T-helper 2 cell treated with Interferon-gamma antibody and Interleukin-4, amounts not matched to agents 100 ng/mL and 5 ng/mL, for 36 hours (primary cell): ENCODE results near the gene LAMTOR2. TPM values are rescaled to one million over a fixed set of nuclear protein-coding genes. Genes with fewer than 3 reads are reported as not detected.
"Not testable (repeated sequence)": the region's sequence is repeated elsewhere in the genome, so short reads cannot be mapped to it uniquely, and the experiment has no call there.

Experiments used
- intact Hi-C: fragments of 100-400 bp; cut with micrococcal nuclease; formaldehyde crosslinking; loops from one replicate; pipeline ENCODE4 v1.15.1; 2023
- total RNA-seq: library from RNA; stranded (reverse); gene quantifications from 2 replicates; pipeline ENCODE4 v1.2.3, GENCODE V29; 2022

The LAMTOR2 gene
- total RNA-seq: 69.4 and 71.6 TPM in 2 replicates

GRCh38 chr1:156054500-156055280, at the start of gene LAMTOR2:
TSS of gene LAMTOR2 (plus strand) at chr1:156054782. CDS start at chr1:156054890, 108 bp downstream.
- intact Hi-C loops: loop anchor here (1.0 to 10.0 kb wide), 7 partner anchors 33 to 690 kb away; partner anchors contain the start of genes ARHGEF2, CCT3, GON4L and KHDC4

- intact Hi-C loops: no loop called here
Observed at GRCh38 chr1:156004843-156005584, 49.6 kb upstream of the LAMTOR2 start.

DNA sequence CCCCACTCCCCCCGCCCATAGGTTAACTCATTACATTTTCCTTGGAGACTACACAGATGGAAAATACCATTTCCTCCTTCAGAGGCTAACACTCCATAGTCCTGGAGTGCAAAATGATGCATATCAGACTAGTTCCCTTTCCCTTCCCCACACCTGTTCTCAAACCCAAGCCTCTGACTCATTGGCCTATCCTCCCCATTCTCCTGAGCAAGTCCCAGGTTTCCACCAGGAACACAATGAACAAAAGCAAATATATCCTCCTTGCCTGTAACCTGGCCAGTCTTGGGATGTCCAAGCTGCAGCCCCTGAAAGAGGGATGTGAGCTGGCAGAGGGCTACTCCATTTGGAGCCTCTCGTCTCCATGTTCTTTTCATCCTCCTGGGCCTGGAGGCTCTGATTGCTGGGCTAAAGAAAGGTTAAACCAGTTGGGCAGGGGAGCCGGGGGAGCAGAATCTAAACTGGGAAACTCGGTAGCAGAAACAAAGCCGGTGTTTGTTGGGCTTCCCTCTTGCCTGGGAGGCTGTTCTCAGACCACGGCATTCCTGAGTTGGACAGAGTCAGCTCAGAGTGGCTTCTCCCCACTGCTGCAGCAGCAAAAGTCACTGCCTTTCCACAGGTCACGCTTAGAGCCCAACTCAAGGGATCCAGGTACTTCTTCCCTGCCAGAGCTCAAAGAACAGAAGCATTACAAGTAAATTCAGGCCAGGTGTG, 47.8 kb upstream of the LAMTOR2 start:
- intact Hi-C loops: no loop called here

- intact Hi-C loops: no loop called here
Observed at GRCh38 chr1:156009404-156009803, 45.2 kb upstream of the LAMTOR2 start.

DNA sequence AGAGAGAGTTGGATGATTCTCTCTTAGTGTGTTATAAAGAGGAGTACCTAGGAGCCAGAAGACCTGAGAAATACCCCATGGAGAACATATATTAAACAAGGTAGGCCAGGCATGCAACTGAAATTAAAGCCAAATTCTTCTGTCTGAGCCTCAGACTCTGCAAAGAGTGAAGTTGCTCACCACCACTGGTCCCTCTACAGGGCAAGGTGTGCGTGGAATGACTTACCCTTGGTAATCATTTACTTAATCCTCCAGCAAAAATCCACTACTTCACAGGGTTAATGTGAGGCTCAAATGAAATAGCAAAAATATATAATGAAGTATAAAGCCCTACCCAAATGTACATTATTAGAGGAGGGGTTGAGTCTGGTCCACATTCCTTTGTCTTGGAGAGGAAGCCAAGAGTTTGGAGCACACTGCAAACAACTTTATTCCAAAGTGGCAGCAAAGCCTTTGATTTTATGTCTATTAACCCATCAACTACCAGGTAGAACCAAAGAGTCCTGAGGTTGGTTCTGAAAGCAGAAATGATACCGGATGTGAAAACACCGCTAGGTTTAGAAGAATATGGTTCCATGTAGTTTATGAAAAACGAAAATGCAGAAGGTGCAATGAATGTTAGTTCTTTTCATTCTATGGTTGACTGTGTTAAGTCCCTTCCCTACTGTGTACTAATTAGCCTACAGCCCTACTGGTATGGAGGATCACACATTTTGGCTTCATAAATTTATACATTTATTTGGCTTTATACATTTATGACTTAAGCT, 42.3 kb upstream of the LAMTOR2 start:
- intact Hi-C loops: no loop called here

GRCh38 chr1:156014829-156015228, 39.8 kb upstream of the LAMTOR2 start:
- intact Hi-C loops: no loop called here

DNA sequence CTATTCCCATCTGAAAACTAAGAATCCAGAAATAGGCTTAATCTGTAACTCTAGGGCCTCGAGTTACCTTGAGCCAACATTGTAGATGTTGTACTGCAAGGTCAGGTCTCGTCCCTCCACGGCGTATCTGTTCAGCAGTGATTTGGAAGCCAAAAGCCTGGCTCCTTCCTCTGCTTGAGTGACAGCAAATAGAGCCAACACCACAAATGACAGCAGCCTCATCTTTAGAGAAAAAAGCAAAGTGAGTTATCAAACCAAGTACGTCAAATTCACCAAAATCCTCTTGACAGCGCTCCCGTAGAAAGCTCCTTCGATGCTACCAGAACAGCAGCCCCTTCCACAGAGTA, 34.7 kb upstream of the LAMTOR2 start:
- intact Hi-C loops: no loop called here

DNA sequence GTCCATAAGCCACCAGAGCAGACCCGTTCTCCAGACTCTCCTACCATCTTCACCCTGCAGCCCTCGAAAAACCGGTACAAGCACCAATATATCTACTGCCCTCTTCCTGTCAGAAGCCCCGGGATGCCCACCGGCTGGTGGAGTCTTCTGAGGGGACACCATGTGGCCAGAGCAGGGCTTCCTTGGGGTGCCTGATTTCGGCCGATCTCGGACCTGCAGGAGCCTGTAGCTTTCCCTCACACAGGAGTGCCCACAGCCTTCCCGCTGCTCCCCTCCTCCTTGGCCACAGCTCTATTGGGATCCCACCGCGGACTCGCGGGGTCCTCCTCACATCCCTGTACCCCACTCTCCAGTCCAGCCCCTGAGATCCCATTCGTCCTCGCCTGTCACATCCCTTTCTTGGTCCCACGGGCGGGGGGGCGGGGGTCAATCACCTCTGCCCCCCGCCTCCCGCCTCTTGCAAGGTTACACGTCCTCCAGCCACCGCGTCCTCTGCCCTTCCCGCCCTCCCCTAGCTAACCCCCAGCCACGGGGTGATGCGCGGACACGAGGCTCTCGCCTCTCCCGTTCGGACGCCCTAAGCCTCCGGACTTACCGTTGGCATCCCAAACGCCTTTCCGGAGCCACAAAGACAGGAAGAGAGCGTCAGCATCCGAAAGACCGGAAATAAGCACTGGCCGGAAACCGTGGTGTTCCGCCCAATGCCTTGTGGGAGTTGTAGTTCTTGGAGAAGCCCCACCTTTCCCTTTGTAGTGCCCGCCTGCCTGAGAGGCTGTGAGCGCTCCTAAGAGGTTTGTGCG, 34.1 kb upstream of the LAMTOR2 start, which contains the start of gene SSR2:
Gene SSR2 (minus strand): TSS at position 659 of the 800 bp plus-strand sequence. CDS start 784 bp downstream, outside the sequence.
- intact Hi-C loops: loop anchor here (1.0 kb wide), 1 partner anchor 34 kb away; the partner anchor contains the start of gene LAMTOR2

DNA sequence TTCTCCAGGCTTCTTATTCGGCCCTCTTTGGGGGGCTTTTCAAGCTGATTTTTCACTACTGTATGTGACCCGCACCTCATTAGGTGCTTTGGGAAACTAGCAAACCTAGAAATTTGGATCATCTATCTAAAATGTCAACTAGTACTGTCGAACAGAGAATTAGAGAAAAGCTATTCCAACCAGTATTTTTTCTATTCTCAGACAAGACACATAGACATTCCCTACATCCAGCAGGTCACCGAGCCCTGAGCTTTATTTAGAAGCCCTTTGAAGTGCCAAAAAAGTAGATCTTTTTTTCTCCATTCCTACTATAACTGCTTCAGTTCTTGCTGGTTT, 33.5 kb upstream of the LAMTOR2 start:
- intact Hi-C loops: loop anchor here (1.0 kb wide), 1 partner anchor 33 kb away; the partner anchor contains the start of gene LAMTOR2

DNA sequence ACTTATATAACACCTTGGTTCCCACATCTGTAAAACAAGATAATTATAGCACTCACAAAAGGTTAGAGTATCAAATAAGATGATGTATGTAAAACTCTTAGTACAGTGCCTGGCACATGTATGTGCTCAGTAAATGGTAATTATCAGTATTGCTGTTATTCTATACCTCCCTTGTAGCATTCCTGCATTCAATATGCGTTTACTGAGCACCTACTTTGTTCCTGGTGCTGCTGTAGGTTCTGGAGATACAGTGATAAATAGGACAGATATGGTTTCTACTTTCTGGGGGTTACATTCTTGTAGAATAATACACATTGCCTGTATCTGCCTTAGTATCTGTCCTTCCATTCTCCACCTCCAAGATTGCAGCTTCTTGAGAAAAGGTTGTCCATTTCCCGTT, 32.6 kb upstream of the LAMTOR2 start:
- intact Hi-C loops: loop anchor here (1.0 kb wide), 1 partner anchor 32 kb away; the partner anchor contains the start of gene LAMTOR2

DNA sequence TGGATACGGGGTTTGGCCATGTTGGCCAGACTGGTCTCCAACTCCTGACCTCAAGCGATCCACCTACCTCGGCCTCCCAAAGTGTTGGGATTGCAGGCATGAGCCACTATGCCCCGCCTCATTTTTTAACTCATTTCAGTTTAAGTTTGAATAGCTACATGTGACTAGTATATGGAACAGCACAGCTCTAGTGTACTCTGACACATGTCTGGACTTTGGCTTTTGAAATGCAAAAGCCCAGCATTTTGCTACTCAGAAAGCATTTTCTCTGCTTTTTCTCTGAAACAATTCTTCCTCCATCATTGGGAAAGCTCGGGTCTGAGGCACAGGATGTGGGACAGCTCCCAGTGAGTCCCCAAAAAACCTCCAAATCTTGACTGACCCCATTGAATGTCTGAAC, 29.8 kb upstream of the LAMTOR2 start:
- intact Hi-C loops: no loop called here

GRCh38 chr1:156025876-156026275, 28.7 kb upstream of the LAMTOR2 start:
- intact Hi-C loops: no loop called here

DNA sequence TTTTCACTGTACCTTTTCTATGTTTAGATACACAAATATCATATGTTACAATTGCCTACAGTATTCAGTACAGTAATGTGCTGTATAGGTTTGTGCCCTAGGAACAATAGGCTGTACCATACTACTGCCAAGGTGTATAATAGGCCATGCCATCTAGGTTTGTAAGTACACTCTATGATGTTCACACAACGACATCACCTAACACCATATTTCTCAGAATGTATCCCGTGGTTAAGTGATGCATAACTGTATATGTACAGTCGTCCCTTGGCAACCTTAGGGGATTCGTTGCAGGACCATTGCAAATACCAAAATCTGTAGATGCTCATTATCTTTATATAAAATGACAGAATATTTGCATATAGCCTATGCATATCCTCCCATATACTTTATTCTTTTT, 28.0 kb upstream of the LAMTOR2 start:
- intact Hi-C loops: no loop called here

GRCh38 chr1:156033011-156033410, 21.6 kb upstream of the LAMTOR2 start:
- intact Hi-C loops: no loop called here

DNA sequence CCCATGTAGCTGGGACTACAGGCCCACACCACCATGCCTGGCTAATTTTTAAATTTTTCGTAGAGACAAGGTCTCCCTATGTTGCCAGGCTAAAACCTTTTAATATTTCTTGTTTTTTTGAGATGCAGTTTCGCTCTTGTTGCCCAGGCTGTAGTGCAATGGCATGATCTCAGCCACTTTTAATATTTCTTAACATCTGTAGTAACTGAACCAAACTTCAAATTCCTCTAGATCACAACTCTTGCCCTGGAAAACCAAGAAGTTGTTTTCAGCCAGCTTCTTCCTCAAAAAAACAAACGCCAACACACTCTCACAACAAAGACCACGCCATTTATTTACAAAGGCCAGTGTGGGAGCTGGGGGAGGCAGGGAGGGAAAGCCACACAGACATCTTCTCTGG, 19.6 kb upstream of the LAMTOR2 start:
- intact Hi-C loops: not testable (repeated sequence)

- intact Hi-C loops: no loop called here
Observed at GRCh38 chr1:156042828-156043227, 11.8 kb upstream of the LAMTOR2 start.

GRCh38 chr1:156045076-156045475, 9.5 kb upstream of the LAMTOR2 start:
- intact Hi-C loops: no loop called here

GRCh38 chr1:156048663-156049258, 5.8 kb upstream of the LAMTOR2 start:
- intact Hi-C loops: no loop called here

GRCh38 chr1:156050376-156050775, 4.2 kb upstream of the LAMTOR2 start:
- intact Hi-C loops: loop anchor here (5.0 to 10.0 kb wide), 2 partner anchors 73 to 694 kb away; partner anchors contain the start of genes ARHGEF2 and MRPL24
